H9 (cell line): ENCODE results near the gene CTNNA1. TPM values are rescaled to one million over a fixed set of nuclear protein-coding genes. Genes with fewer than 3 reads are reported as not detected.
A peak's percentile ranks its signal among the peaks of the same experiment; 100 is the strongest.

Source experiments
- DNase-seq: peaks from one replicate; pipeline ENCODE4 v3.0.0-alpha.2; 2017
- H2AFZ ChIP-seq: one replicate; pipeline ENCODE4 v1.6.1; 2013; ENCODE audit warnings: mild to moderate bottlenecking, low read length, control low read depth, moderate library complexity
- H2AK5ac ChIP-seq: 2 replicates; pipeline ENCODE4 v1.6.1; 2013; ENCODE audit warnings: low read length, control low read depth, mixed read lengths; ENCODE audit not compliant: insufficient read length
- H2BK120ac ChIP-seq: one replicate; pipeline ENCODE4 v1.6.1; 2013; ENCODE audit warnings: low read depth, mild to moderate bottlenecking, low read length, control low read depth, inconsistent platforms; ENCODE audit not compliant: poor library complexity, severe bottlenecking
- H2BK12ac ChIP-seq: 2 replicates; pipeline ENCODE4 v1.6.1; 2013; ENCODE audit warnings: low read length, control low read depth, mixed read lengths, low read depth; ENCODE audit not compliant: insufficient read length
- H2BK15ac ChIP-seq: 2 replicates; pipeline ENCODE4 v1.6.1; 2013; ENCODE audit warnings: low read depth, low read length, control low read depth
- H2BK20ac ChIP-seq: one replicate; pipeline ENCODE4 v1.6.1; 2013; ENCODE audit warnings: low read depth, mild to moderate bottlenecking, low read length, control low read depth, inconsistent platforms; ENCODE audit not compliant: poor library complexity, severe bottlenecking
- H2BK5ac ChIP-seq: 2 replicates; pipeline ENCODE4 v1.6.1; 2013; ENCODE audit warnings: low read length, control low read depth, mixed read lengths; ENCODE audit not compliant: insufficient read length
- H3K14ac ChIP-seq: 2 replicates; pipeline ENCODE4 v1.6.1; 2013; ENCODE audit warnings: low read length, control low read depth; ENCODE audit not compliant: insufficient read depth
- H3K18ac ChIP-seq: 2 replicates; pipeline ENCODE4 v1.6.1; 2013; ENCODE audit warnings: low read depth, mild to moderate bottlenecking, mixed read lengths, low read length, control low read depth; ENCODE audit not compliant: insufficient read length
- H3K23ac ChIP-seq: 2 replicates; pipeline ENCODE4 v1.6.1; 2013; ENCODE audit warnings: low read length, control low read depth, mixed read lengths, low read depth; ENCODE audit not compliant: insufficient read length
- H3K23me2 ChIP-seq: 2 replicates; pipeline ENCODE4 v1.6.1; 2013; ENCODE audit warnings: low read depth, mild to moderate bottlenecking, mixed read lengths, low read length, control low read depth; ENCODE audit not compliant: insufficient read length, poor library complexity, severe bottlenecking
- H3K27ac ChIP-seq: 2 replicates; pipeline ENCODE4 v1.5.1; 2013; ENCODE audit warnings: low read length, control low read depth, mixed read lengths, low read depth; ENCODE audit not compliant: insufficient read length
- H3K27me3 ChIP-seq: 2 replicates; pipeline ENCODE4 v1.6.1; 2013; ENCODE audit warnings: low read length, control low read depth, inconsistent platforms; ENCODE audit not compliant: insufficient read depth
- H3K4ac ChIP-seq: 2 replicates; pipeline ENCODE4 v1.6.1; 2013; ENCODE audit warnings: low read depth, mild to moderate bottlenecking, control low read depth, inconsistent platforms, low read length, moderate library complexity
- H3K4me1 ChIP-seq: 2 replicates; pipeline ENCODE4 v1.6.1; 2013; ENCODE audit warnings: low read length, control low read depth, inconsistent platforms; ENCODE audit not compliant: insufficient read depth
- H3K4me2 ChIP-seq: 2 replicates; pipeline ENCODE4 v1.6.1; 2013; ENCODE audit warnings: low read length, control low read depth, mixed read lengths; ENCODE audit not compliant: insufficient read length, insufficient read depth
- H3K56ac ChIP-seq: 2 replicates; pipeline ENCODE4 v1.6.1; 2013; ENCODE audit warnings: low read depth, mild to moderate bottlenecking, mixed read lengths, low read length, control low read depth; ENCODE audit not compliant: insufficient read length
- H3K79me1 ChIP-seq: 2 replicates; pipeline ENCODE4 v1.6.1; 2013; ENCODE audit warnings: low read depth, mild to moderate bottlenecking, moderate library complexity, low read length, control low read depth, inconsistent platforms; ENCODE audit not compliant: insufficient read depth, poor library complexity, severe bottlenecking
- H3K79me2 ChIP-seq: 2 replicates; pipeline ENCODE4 v1.6.1; 2013; ENCODE audit warnings: low read length, control low read depth, inconsistent platforms; ENCODE audit not compliant: insufficient read depth
- H3K9ac ChIP-seq: 2 replicates; pipeline ENCODE4 v1.6.1; 2013; ENCODE audit warnings: low read length, control low read depth, mixed read lengths; ENCODE audit not compliant: insufficient read length; ENCODE audit errors: extremely low read depth
- H3K9me3 ChIP-seq: one replicate; pipeline ENCODE4 v1.6.1; 2013; ENCODE audit warnings: low read depth, low read length, inconsistent platforms; ENCODE audit not compliant: control insufficient read depth
- H3T11ph ChIP-seq: one replicate; pipeline ENCODE4 v1.6.1; 2013; ENCODE audit warnings: mild to moderate bottlenecking, low read length, control low read depth, inconsistent platforms
- H4K20me1 ChIP-seq: one replicate; pipeline ENCODE4 v1.6.1; 2013; ENCODE audit not compliant: control insufficient read depth, insufficient read length, insufficient read depth
- H4K5ac ChIP-seq: 2 replicates; pipeline ENCODE4 v1.6.1; 2013; ENCODE audit warnings: low read depth, mild to moderate bottlenecking, mixed read lengths, low read length, control low read depth; ENCODE audit not compliant: insufficient read length
- H4K8ac ChIP-seq: replicated peaks from 2 replicates; pipeline ENCODE4 v1.6.1; 2013; ENCODE audit warnings: low read length, control low read depth, mixed read lengths, low read depth; ENCODE audit not compliant: insufficient read length
- H4K91ac ChIP-seq: 2 replicates; pipeline ENCODE4 v1.6.1; 2013; ENCODE audit warnings: low read depth, mild to moderate bottlenecking, moderate library complexity, mixed read lengths, low read length, control low read depth; ENCODE audit not compliant: insufficient read length
- H3K27ac Mint-ChIP-seq, 3 experiments: 2 replicates in 2 of 3; 3 replicates in 1 of 3; pipeline ENCODE4 v1.8.0; 2020 to 2021; ENCODE audit warnings: mixed read lengths in 3 of 3, mild to moderate bottlenecking in 1 of 3, moderate library complexity in 1 of 3
- H3K27me3 Mint-ChIP-seq: 2 replicates; pipeline ENCODE4 v1.8.0; 2021; ENCODE audit warnings: low read depth, mild to moderate bottlenecking, moderate library complexity, mixed read lengths
- H3K36me3 Mint-ChIP-seq, 3 experiments: 2 replicates in 2 of 3; 3 replicates in 1 of 3; pipeline ENCODE4 v1.8.0; 2020 to 2021; ENCODE audit warnings: low read depth in 3 of 3, mixed read lengths in 3 of 3; ENCODE audit not compliant: insufficient read depth in 1 of 3
- H3K4me1 Mint-ChIP-seq, 2 experiments: 2 replicates each; pipeline ENCODE4 v1.8.0; 2020; ENCODE audit warnings: mixed read lengths in 2 of 2
- H3K4me3 Mint-ChIP-seq, 2 experiments: 2 replicates in 1 of 2; 3 replicates in 1 of 2; pipeline ENCODE4 v1.8.0; 2020 to 2021; ENCODE audit warnings: mild to moderate bottlenecking in 2 of 2, mixed read lengths in 2 of 2, moderate library complexity in 1 of 2
- H3K9me3 Mint-ChIP-seq, 2 experiments: 2 replicates in 1 of 2; 3 replicates in 1 of 2; pipeline ENCODE4 v1.8.0; 2020; ENCODE audit warnings: mild to moderate bottlenecking in 2 of 2, mixed read lengths in 2 of 2, moderate library complexity in 1 of 2
- CTCF ChIP-seq: fragments of 200-600 bp; sonication (generic); conservative IDR thresholded peaks from 3 replicates; pipeline ENCODE4 v1.8.0; 2021; ENCODE audit warnings: antibody characterized with exemption, mild to moderate bottlenecking
- WGBS: extraction: QIAGEN DNeasy Blood & Tissue Kit; methylation state at CpG from one replicate; pipeline ENCODE4 v1.1.7; 2013; ENCODE audit warnings: missing lambda C conversion rate, low lambda C conversion rate, mixed read lengths; ENCODE audit not compliant: insufficient read length; ENCODE audit errors: extremely low coverage; 5-methylcytosine and 5-hydroxymethylcytosine counted together
- total RNA-seq: library from RNA; stranded (reverse); gene quantifications from 2 replicates; pipeline ENCODE4 v1.2.1, GENCODE V29; 2021

The CTNNA1 gene
- total RNA-seq, 1 experiment from 2014 or later, result 354 TPM

- Histone ChIP-seq H2AK5ac (no peak overlapping the region), H2BK120ac (no peak overlapping the region), H3K79me1 (no peaks in the 10 kb centered on the region), H3K9ac (no peak overlapping the region), H4K20me1 (no peaks in the 10 kb centered on the region), H2BK20ac (no peak overlapping the region), H3K23ac (no peak overlapping the region), H4K91ac (no peak overlapping the region), H2BK15ac (no peak overlapping the region), H3T11ph (no peak overlapping the region), H3K18ac (no peak overlapping the region), H3K4me1 (peaks cover 10% of the 10 kb centered on the region; the same call in 1 of the 2 replicates), H3K23me2 (no peaks in the 10 kb centered on the region), H3K79me2 (no peaks in the 10 kb centered on the region), H3K14ac (no peak overlapping the region), H4K5ac (no peak overlapping the region), H3K27me3 (no peaks in the 10 kb centered on the region), H2BK5ac (no peak overlapping the region), H4K8ac (no peak overlapping the region), H2AFZ (no peak overlapping the region), H3K4ac (no peak overlapping the region), H2BK12ac (no peak overlapping the region), H3K4me2 (no peak overlapping the region), H3K9me3 (no peaks in the 10 kb centered on the region), H3K27ac (no peak overlapping the region), H3K56ac (no peak overlapping the region)
- no CpG with 5 or more reads among the region's 9 CpGs for WGBS
- no peaks in the 10 kb centered on the region for H3K9me3 Mint-ChIP-seq
- peaks cover 35 to 44% of the 10 kb centered on the region in 2 experiments for H3K4me1 Mint-ChIP-seq
- H3K27ac Mint-ChIP-seq, result peak overlapping the region; percentile 90 to 93 (median 92); a peak in 5 of 7 replicates
- peak overlapping the region in 1 of 2 experiments; percentile 53; a peak in 1 of 5 replicates for H3K4me3 Mint-ChIP-seq
- no peak for TF ChIP-seq CTCF
- no peaks in the 10 kb centered on the region for H3K36me3 Mint-ChIP-seq
- no peak for DNase-seq
- H3K27me3 Mint-ChIP-seq, result no peaks in the 10 kb centered on the region
Observed at GRCh38 chr5:138709202-138709601, 44.0 kb upstream of the CTNNA1 start.
